ENCODE results near the gene CCNYL1. TPM values are rescaled to one million over a fixed set of nuclear protein-coding genes. Genes with fewer than 3 reads are reported as not detected.

The CCNYL1 gene
- total RNA-seq, 1 donor = 10.4 TPM

- TF ChIP-seq, protein P1, sequence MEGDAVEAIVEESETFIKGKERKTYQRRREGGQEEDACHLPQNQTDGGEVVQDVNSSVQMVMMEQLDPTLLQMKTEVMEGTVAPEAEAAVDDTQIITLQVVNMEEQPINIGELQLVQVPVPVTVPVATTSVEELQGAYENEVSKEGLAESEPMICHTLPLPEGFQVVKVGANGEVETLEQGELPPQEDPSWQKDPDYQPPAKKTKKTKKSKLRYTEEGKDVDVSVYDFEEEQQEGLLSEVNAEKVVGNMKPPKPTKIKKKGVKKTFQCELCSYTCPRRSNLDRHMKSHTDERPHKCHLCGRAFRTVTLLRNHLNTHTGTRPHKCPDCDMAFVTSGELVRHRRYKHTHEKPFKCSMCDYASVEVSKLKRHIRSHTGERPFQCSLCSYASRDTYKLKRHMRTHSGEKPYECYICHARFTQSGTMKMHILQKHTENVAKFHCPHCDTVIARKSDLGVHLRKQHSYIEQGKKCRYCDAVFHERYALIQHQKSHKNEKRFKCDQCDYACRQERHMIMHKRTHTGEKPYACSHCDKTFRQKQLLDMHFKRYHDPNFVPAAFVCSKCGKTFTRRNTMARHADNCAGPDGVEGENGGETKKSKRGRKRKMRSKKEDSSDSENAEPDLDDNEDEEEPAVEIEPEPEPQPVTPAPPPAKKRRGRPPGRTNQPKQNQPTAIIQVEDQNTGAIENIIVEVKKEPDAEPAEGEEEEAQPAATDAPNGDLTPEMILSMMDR (IDR thresholded peaks at IDR 0.05; ENCODE audit: insufficient read depth, low read depth, low read length) = no peak
- H3K4me3 ChIP-seq (ENCODE audit: low read depth, low read length) = no peak overlapping the region
- no peak for DNase-seq (ENCODE audit: low read depth)
Measured at GRCh38 chr2:207778298-207778882, 67.0 kb downstream of the CCNYL1 start.

- TF ChIP-seq, protein P1 (IDR thresholded peaks at IDR 0.05; ENCODE audit: insufficient read depth, low read depth, low read length) = no peak
- DNase-seq (ENCODE audit: low read depth) = no peak
- no peak overlapping the region for H3K4me3 ChIP-seq (ENCODE audit: low read depth, low read length)
Measured at GRCh38 chr2:207779523-207779922, 68.1 kb downstream of the CCNYL1 start.

DNA sequence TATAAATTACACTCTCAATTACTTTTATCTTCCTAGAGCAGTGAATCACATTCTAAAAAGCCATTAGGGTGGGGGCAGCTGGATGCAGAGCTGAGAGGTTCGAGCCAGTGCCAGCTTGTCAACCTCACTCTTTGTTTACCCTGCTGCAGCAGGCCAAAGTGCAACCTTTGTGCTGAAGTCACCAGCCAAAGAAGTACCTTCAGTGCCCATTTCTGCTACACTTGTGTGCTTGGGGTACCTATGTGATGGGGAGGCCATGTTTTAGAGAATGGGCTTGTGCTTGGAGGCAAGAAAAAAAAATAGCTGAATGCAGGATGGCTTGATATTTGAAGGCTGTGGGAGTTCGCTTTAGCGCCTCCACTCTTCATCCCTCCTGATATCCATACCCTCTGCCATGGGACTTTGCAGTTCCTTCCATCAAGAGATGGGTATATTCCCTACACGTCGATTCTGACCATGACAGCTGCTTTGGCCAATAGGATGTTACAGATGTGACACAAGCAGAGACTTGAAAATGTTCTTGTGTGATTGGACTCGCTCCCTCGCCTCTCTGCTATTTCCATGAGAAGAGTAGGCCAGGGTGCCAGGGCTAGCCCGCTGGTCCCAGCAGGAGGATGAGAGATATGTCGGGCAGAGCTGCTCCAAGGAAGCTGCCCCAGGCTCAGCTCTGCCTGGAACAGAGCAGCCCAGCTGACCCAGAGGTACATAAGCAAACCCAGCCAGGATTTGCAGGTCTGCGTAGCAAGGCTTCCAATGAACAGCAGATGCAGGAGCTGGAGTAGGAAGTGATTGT is 71.0 kb downstream of the CCNYL1 start:
- no peak overlapping the region for H3K4me3 ChIP-seq (ENCODE audit: low read depth, low read length)
- no peak for DNase-seq (ENCODE audit: low read depth)
- TF ChIP-seq, protein P1 (IDR thresholded peaks at IDR 0.05; ENCODE audit: insufficient read depth, low read depth, low read length) = no peak

- no peak overlapping the region for H3K4me3 ChIP-seq (ENCODE audit: low read depth, low read length)
- no peak for DNase-seq (ENCODE audit: low read depth)
- TF ChIP-seq, protein P1 (IDR thresholded peaks at IDR 0.05; ENCODE audit: insufficient read depth, low read depth, low read length) = no peak
Measured at GRCh38 chr2:207783514-207783913, 72.1 kb downstream of the CCNYL1 start.

DNA sequence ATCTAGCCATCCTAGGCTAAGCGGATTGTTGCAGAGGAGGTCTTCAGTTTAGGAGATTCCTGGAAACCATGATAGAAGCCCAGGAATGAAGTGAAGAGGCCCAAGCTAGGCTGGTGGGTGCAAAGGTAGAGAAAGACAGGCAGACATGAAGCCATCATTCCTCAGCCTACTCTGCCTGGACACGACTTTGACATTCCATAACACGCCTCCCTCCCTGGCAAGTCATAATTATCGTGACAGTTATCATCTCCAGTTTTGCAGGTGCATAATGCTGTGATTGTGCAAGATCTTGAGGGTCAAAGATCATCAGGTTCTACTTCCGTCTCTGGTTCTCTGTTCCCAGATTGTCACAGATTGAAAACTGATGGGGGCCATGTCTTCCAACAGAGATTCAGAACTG is 73.5 kb downstream of the CCNYL1 start:
- H3K4me3 ChIP-seq (ENCODE audit: low read depth, low read length) = no peak overlapping the region
- TF ChIP-seq, protein P1 (IDR thresholded peaks at IDR 0.05; ENCODE audit: insufficient read depth, low read depth, low read length) = no peak

GRCh38 chr2:207787017-207787416 is 75.6 kb downstream of the CCNYL1 start:
- no peak overlapping the region for H3K4me3 ChIP-seq (ENCODE audit: low read depth, low read length)
- DNase-seq (ENCODE audit: low read depth) = no peak
- TF ChIP-seq, protein P1 (IDR thresholded peaks at IDR 0.05; ENCODE audit: insufficient read depth, low read depth, low read length) = no peak

More for the DNA sequence above, 73.5 kb downstream of the CCNYL1 start:
- DNase-seq (ENCODE audit: low read depth) = no peak
